Fibroblast of skin of back (primary cell): ENCODE results near the gene CADPS2.
A peak's percentile ranks its signal among the peaks of the same experiment; 100 is the strongest.

Source experiments
- DNase-seq: peaks from one replicate; pipeline ENCODE4 v3.0.0-alpha.2; 2013

CADPS2 gene

DNA sequence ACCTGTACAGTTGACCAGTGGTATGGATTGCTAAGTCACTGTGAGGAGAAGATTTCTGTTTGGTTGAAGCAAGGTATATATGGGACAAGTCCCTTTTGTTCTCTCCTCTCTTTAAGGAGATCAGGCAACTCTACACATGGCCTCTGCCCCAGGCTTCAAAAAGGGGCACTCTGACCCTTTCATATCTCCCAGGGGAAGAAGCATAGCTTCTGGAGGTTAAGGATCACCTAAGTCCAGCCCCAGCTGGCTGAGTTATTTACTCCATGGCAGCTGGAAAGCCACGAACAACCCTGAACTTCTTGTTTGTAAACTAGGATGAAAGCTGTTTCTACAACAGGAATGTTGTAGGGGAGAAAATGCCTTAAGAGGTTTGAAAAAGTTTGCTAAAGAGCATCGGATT is 452.5 kb downstream of the CADPS2 start:
- no peak for DNase-seq

DNA sequence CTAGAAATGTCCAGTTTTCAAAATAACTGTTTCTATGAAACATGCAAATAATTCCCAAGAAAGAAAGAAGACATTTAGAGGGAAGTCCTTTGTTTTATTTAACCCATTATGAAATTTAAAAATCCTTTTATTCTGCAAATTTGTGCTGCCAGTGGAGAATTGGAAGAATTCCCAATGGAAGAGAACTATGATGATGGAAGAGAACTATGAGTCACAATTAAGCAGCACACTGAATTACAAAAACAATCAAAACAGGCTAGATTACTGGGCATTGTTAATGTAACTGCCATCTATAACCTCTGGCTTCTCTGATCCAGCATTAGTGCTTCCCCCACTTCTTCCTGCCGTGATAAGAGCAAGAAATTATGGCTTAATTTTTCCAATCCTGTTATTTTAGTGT is 455.6 kb downstream of the CADPS2 start:
- peak; percentile 12 for DNase-seq

DNA sequence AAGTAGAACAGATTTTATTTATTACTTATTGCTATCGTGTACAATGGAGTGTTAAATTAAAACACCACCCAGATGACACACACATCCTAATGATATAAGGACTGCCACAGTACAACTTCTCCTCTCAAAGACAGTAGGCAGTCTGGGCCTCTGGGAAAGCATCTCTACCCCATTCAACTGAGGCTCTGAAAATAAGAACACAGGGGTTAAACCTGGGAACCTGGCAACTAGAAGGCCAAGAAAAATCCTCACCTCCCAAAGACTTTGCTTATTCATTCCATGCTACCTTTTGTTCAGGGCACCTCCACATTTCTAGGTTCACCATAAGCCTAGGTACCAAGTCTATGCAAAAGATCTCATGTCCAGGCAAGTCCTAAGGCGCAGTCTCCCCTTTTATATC is 456.3 kb downstream of the CADPS2 start:
- no peak for DNase-seq

DNA sequence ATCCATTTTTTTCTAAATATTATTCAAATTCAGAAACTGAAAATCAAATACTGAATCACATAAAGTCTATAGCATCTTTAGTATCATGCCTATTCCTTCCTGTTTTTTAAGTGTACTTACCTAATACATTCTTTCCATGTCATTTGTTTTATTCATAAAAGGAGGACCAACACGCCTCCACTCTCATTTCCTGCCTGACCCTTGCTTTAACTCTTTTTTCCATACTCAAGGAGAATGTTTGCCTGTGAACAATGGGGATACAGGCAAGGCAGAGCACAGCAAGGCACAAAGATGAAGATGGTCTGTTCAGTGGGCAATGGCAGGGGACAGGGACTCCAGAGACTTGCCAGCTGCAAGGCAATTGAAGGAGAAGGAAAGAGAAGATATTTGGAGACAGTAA is 460.5 kb downstream of the CADPS2 start:
- DNase-seq, result no peak

DNA sequence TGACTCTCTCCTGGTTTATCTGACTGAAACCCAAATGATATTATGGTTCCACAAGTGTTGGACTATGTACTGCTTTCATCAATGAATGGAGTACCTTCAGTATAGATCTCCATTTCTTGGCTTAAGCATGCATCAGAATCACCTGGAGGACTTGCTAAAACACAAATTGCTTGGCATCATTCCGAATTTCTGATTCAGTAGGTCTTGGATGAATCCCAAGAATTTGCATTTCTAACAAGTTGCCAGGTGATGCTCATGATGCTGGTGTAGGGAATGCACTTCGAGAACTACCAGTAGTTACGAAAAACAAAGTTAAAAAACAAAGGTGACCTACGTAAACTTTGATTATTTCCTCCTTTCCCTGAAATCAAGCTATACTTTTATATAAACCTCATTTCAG is 462.7 kb downstream of the CADPS2 start:
- DNase-seq, result no peak

DNA sequence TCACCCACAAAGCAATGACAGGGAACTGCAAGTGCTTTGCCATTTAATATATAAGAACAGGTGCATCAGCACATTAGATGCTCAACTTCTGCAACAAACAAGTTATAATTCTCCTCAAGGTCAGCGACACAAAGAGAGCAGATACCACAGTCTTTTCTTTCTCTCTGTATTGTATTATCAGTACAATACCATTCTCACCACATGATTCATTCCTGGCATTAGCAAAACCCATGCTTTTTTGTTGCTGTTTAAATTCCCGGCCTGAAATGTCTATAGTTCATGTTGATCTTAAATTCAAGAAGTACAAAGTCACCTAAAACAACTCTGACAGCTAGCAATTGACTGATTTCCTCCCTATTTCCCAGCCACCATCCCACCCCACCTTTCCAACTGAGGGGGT is 469.9 kb downstream of the CADPS2 start:
- no peak for DNase-seq

DNA sequence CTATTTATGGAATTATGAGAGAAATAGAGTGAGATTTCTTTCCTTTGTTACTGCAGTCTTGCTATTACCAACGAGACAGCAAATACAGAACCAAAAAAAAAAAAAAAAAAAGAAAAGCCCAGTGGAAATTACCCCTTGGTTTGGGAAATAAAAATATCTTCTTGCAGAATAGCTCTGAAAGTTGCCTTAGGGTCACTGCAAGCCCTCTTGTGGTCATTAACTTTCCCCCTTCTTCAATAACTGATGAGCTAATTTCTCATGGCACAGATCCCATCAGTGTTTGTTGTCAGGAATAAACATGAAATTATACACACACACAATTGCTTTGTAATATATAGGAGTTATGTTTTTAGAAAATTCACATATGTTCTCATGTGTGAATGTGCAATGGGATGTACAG is 470.8 kb downstream of the CADPS2 start:
- DNase-seq, result no peak

DNA sequence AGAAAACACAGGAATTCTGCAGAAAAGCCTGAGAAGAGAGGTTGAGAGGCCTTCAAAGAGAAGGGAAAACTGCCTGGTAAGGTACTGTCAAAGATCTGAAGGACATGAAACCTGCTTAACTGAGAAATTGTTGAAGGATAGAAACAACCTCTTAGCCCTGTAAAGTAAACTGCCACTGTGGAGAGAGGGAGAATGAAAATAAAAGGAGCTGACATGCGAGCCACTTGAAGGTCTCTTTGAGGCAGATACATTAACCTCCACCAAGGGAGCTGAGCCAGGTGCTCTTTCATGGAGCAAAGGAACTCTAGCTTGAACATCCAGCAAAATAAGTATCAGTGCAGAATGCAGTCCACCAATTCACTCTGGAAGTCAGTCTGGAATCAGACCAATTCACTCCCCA is 472.9 kb downstream of the CADPS2 start:
- no peak for DNase-seq

DNA sequence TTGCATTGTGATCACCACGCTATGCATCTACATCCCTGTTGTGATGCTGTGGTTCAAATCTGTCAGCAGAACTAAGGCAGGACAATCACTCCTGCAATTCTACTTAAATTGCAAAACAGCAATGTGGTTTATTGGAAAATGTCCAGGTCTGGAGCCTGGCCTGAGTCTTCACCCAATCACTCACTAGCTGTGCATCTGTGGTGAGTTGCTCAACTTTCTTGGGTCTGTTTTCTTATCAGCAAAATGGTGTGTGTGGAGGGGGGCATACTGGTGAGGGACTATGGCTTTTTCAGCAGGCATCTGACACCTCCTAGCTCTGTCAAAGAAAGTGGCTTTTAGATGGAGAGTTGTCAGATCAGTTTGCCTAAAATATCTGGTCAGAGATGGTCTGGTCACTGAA is 473.4 kb downstream of the CADPS2 start:
- DNase-seq, result peak; percentile 12

DNA sequence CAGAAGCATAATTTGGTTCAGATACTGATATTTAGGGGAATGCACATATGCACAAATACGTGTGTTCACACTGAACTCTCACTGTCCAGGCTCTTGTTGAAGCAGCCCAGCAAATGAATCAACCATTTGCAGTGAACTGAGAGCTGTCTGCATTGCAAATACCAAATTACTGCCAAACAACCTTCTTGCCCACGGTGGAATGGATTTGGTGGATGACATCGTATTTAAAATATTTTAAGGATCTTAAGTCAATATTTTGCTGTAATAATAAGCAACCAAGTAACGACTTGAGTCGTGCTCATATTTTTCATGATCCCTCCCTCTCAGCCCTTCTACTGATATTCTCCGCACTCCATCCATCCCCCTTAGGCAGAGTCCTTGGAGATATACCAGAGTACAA is 473.8 kb downstream of the CADPS2 start:
- DNase-seq, result peak; percentile 6

DNA sequence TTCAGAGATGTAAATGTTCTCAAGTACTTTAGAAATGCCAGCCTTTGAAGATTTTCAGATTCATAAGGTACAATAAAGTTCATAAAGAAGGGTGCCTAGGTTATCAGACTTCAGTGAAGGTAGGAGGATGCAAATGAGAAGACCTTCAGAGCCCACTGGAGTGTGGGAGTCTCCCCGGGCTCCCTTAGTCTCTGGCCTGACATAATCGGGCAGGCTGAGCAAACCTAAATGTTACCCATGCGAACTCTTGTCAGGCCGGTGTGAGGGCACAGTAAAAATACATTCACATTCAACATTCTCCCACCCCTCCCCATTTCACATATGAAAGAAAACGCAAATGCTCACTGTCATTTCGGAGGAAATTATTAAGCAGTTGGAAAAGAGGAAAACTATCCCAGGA is 479.1 kb downstream of the CADPS2 start:
- DNase-seq, result no peak

DNA sequence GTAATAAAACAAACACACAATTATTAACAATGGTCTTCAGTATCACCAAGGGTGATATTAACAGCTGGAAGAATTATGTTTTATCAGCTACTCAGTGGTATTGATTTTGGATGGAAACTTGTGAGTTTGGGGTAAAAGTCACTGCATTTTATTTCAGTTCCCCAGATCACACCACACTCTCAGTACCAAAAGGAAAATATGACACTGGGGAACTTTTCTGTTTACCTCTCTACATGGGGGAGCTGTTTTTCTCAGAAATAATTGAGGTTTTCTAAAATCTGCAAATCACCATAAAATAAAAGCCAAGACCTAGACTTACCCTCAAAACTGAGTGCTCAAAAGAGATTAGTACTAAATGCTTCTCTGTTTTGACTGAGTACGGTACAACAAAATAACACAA is 483.1 kb downstream of the CADPS2 start:
- DNase-seq, result no peak

DNA sequence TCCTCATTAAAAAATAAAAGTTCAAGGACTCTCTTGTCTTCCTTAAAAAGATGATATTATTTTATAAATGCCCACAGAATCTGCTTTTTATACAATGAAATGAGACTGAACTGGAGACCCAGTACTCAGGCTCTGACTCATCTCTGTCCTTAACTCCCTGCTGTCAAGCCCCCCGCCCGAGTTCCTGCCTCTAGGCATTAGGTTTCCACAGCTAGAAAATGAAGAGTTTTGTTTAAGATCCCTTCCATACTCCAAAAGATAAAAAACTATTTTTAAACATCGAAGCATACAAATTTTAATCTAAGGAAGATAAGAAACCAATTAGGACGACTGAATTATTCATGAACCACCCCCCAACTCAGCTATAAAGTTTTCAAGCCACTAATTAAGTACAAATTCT is 484.0 kb downstream of the CADPS2 start:
- no peak for DNase-seq

DNA sequence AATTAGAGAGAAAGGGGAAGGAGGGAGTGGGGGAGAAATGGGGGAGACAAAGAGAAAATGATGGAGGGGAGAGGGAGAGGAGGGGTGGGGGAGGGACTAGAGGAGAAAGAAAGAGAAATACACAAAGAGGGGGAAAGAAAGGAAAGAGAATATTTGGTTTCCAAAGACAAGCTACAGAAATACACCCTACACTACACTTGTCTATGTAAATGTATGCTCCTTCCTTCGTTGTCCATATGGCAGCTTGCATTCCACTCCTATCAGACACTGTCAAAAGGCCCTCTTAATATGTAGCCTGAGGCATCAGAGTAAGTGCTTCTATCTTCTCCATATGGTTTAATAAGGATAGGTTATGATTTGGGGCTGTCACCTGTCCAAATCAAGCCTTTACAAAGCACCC is 488.9 kb downstream of the CADPS2 start:
- no peak for DNase-seq

DNA sequence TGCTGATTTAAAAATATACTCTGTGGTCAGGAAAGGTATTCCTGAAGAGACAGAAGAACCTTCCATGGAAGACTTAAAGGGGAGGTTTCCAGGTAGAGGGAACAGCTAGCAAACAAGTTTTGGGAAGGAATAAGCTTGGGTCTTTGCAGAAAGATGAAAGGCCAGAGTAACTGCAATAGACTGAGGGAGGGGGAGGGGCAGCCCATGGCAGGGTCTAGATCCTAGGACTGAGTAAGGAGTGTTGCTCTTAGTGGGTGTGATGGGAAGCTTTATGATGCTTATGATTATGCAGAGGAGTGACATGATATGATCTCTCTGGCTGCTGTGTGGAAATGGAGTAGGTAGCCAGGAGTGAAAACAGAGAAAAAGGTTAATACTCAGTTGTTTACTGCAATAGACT is 491.7 kb downstream of the CADPS2 start:
- no peak for DNase-seq

DNA sequence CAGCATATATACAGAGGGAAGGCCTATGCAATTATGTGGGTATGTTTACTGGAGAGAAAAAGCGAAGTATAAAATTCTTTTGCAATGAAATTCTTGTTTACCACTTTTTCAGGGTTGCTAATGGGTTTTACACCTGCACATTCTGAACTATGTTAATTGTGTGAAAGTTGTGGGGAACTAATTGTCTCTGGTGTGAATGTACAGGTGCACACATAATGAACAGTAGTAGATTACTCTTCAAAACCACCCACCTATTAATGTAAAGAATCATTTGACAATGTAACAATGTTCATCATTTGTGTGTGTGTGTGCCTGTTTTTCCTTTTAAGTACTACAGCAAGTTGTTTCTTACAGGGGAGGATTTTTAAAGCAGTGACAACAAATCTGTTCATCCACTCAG is 501.7 kb downstream of the CADPS2 start:
- no peak for DNase-seq

DNA sequence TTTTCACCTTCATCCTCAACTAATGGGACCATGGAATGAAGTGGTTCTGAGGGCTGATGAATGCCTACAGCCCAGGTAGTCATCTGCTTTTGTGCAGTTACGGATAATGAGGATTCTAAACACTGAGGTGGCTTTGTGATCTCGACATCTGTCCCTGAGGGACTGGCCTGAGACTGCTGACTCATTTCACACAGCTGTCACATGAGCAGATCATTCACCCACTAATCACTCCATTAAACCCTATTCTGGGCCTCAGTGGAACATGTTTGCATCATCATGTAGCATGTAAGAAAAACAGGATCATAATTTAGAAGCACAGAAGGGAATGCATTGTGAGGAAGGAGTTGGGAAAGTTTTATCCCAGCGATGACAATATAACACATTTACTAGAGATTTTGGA is 502.3 kb downstream of the CADPS2 start:
- no peak for DNase-seq

DNA sequence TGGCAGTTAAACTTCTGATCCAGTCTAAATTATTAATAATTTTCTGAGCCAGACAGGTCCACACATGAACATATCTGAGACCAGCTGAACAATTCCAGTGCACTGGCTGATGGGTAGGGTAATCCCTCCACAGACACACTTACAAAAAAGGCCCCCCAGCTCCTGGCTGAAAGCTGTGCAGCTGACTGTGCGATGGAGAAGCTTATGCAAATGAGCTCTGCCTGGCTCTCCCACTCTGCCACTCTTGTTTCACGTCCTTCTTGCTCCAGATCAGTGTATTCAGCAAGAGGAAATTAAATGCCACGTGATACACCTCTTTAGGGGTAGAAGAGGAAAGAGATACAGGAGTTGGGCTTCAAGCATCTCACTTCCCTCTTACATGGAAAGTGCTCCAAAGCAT is 505.3 kb downstream of the CADPS2 start:
- no peak for DNase-seq

DNA sequence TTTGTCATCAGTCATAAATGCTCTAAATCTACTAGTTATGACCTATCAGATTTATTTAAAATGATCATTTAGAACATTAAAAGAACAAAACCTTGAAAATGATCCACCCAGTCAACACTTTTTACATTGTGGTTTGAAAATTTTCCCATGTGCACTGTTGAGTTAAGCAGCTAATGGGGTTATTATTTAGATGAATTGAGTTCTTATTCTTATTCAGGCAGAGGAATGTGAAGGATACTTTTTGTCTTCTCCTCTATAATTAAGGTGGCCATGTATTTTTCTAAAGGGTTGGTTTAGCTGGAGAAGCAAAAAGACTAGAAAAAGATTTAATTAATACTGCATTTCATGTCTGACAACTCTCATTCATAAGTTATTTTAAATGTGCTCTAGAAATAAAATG is 506.8 kb downstream of the CADPS2 start:
- DNase-seq, result no peak

DNA sequence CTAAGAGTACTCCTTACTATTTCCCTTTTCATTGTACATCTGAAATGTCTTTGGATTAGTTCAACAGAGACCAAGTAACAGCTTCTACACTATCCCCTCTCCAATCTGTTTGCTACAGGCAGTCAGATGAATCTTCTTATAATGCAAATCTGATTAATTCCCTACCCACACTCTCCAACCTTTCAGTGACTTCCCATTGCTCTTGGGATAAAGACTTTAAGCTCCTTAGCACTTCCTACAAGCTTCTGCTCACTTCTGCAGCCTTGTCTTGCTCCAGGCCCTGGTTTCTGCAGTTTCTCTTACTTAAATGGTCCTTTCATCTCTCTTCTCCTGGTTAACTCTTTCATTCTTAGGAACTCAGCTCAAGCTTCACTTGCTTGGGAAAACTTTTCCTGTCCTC is 516.5 kb downstream of the CADPS2 start:
- DNase-seq, result no peak

DNA sequence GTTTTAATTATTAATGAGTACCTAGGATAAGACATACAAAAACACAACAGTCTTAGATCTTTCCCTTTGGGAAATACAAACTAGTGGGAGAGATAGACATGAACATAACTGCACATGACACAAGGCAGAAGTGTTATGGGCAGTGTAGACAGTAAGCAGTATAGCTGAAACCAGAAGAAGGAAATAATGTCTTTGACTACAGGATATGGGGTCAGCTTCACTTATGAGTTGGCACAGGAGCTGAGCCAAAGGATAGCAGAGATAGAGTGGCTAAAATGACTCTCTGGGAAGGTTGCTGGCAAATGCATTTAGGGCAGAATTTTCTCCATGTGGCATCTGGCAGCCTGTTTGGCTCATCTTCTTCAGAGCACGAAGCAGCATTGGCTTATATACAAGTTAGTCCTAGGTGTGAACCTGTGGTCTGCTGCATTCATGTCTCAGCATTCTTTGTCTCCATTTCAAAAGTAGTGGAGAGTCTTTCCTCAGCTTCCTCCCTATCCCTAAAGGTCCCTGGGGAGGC is 521.4 kb downstream of the CADPS2 start:
- DNase-seq, result no peak

DNA sequence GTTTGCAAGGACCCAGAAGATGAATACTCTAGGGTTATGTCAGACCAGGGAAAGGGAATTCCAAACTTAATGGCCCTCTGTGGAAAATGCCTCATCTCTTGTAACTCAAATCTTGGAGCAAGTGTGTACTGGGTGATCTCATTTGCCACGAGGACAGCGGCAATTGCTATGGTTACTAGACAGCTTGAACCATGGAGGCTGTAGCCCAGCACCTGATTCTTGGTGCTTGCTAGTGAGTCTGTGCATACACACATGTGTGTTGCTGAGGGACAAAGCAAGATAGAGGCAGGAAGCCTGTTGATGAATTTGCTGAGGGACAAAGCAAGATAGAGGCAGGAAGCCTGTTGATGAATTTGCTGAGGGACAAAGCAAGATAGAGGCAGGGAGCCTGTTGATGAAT is 523.1 kb downstream of the CADPS2 start:
- DNase-seq, result no peak

DNA sequence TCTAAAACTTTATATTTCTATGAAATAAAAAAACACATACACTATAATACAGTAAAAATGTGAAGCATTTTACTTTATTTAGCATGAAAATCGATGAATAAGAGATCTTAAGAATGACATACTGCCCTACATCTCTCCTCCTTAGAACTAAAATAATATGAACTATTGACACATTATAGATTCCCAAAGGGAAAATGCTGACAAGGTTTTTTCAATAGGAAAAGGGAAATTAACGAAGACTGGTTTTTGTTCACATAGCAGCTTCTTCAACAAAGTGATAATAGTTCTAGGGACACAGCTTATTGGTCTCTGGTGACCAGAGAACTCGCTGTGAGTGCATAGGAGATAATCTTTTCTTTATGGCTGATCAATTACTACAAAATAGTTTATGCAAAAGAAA is 523.8 kb downstream of the CADPS2 start:
- DNase-seq, result no peak

DNA sequence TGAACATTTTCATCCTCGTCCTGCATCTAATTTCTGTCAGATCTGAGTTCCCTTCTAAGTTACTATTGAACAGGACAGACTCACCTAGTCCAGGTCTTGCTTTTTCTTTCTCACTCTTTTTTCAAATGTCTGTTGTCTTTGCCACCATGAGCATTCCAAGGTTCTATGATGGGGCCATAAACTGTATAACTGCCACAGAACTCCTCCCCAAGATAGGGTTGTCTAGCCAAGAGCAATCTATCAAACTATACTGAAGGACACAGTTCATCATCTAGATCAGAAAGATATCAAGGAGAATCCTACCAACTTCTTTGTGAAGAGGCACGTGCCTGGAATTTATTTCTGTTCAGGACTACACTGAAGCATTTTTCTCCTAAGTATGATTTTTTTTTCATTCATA is 531.6 kb downstream of the CADPS2 start:
- no peak for DNase-seq

DNA sequence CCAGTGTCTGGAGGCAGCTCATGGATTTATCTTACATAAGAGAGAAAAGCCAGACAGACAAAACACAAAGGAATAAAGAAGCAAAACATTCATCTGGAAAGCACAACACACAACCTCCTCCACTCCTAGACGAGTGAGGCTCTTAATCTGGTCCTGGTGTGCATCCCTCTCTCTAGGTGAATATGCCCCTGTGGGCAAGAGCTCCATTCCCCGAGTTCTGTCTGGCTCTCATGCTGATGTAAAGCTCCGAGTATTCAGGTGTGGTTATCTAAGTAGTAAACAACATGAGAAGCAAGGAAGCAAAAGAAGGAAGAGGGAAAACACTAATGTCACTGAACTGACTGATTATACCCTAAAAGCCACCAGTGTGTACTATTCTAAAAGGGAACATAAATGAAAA is 533.8 kb downstream of the CADPS2 start:
- no peak for DNase-seq

DNA sequence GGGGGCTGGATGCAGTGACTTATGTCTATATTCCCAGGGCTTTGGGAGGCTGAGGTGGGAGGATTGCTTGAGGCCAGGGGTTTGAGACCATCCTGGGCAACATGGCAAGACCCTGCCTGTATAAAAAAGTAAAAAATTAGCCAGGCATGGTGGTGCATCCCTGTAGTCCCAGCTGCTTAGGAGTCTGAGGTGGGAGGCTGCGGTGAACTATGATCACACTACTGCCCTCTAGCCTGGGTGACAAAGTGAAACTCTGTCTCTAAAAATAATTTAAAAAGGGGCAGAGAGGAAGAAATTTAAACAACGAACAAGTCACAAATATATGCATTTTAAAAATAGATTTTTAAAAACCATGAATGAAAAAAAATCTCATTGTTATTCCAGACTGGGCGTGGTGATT is 535.6 kb downstream of the CADPS2 start:
- DNase-seq, result no peak
